Muscle layer of colon (tissue), 2 donors: Measurements from ENCODE around the gene ZSCAN22.

ENCODE experiments used
- H3K27ac ChIP-seq: one replicate; pipeline ENCODE4 v1.7.0; 2013; ENCODE audit warnings: low read depth, mild to moderate bottlenecking, low read length, moderate library complexity
- H3K27me3 ChIP-seq, 2 donors: one replicate each; pipeline ENCODE4 v1.7.0; 2013; ENCODE audit warnings: low read length in 2 of 2, mild to moderate bottlenecking in 2 of 2; ENCODE audit not compliant: insufficient read depth in 2 of 2, control insufficient read depth in 1 of 2
- H3K36me3 ChIP-seq: one replicate; pipeline ENCODE4 v1.7.0; 2013; ENCODE audit warnings: mild to moderate bottlenecking, low read length; ENCODE audit not compliant: insufficient read depth
- H3K4me1 ChIP-seq: one replicate; pipeline ENCODE4 v1.7.0; 2013; ENCODE audit warnings: mild to moderate bottlenecking, low read length; ENCODE audit not compliant: insufficient read depth
- H3K4me3 ChIP-seq, 2 donors: one replicate each; pipeline ENCODE4 v1.7.0; 2013; ENCODE audit warnings: low read length in 2 of 2, low read depth in 1 of 2, mild to moderate bottlenecking in 1 of 2, moderate library complexity in 1 of 2
- H3K9ac ChIP-seq: one replicate; pipeline ENCODE4 v1.7.0; 2013; ENCODE audit warnings: low read length
- H3K9me3 ChIP-seq: one replicate; pipeline ENCODE4 v1.7.0; 2013; ENCODE audit warnings: mild to moderate bottlenecking, low read length
- donor health status: abdominal sarcoma.
- donor health status: Adenocarcinoma of cecum.

The ZSCAN22 gene

DNA sequence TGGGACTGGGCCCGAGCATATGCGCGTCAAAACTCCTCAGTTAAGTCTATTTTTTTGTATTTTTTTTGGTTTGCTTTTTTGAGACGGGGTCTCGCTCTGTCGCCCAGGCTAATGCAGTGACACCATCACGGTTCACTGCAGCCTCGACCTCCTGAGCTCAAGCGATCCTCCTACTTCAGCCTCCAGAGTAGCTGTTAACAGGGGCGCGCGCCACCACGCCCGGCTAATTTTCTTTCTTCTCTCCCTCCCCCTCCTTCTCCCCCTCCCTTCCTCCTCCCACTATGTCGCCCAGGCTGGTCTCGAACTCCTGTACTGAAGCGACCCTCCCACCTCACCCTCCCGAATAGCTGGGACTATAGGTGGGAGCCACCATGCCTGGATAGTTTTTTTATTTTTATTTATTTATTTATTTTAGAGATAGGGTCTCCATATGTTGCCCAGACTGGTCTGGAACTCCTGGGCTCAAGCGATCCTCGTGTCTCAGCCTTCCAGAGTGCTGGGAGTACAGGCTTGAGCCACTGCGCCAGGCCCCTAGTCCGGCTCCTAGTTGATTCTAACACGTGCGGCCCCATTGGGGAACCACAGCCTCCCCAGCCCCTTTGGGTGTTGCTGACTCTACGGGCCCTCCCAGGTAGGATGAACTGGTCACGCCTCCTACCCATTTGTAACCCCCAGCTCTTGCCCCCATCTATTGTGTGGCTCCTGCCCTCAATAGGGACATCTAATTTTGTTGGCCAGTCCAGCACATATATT is 54.8 kb downstream of the ZSCAN22 start:
- Histone ChIP-seq H3K4me1 (peaks cover 27% of the 10 kb centered on the region), H3K27me3 (no peaks in the 10 kb centered on the region), H3K27ac (peak overlapping the region; percentile 75)

DNA sequence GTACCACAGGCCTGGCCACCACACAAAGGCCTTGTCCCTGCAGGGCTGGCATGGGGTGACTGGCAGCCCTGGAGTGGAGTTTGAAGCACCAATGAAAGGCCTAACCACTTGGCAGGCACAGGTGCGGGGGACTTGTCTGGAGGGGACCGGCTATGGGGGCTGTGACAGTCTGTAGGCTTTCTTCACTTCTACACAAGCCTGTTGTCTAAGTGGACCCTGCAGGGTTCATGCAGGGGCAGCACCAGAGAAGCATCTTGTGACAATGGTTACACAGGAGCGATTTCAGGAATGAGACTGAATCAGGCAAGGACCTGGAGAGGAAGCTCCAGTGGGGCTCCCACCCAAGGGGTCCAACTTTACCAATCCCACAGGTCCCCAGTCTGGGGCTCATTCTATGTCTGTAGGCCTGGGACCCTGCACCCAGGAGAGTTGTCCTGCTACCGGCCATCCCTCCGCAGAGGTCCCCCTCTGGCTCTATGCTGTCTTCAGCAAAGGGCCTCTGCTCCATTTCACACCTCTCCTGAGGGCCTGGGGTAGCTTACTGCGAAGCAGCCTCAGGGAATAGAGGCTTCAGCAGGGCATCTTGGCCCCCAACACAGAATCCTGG is 56.3 kb downstream of the ZSCAN22 start:
- no peak overlapping the region for H3K27ac ChIP-seq
- no peak overlapping the region for H3K4me3 ChIP-seq
- no peaks in the 10 kb centered on the region for H3K27me3 ChIP-seq
- no peak overlapping the region for H3K9ac ChIP-seq
- H3K9me3 ChIP-seq = no peaks in the 10 kb centered on the region
- H3K4me1 ChIP-seq = peaks cover 34% of the 10 kb centered on the region
- H3K36me3 ChIP-seq = peaks cover under 1% of the 10 kb centered on the region

More for the DNA sequence above, 54.8 kb downstream of the ZSCAN22 start:
- Histone ChIP-seq H3K4me3 (peak overlapping the region; percentile 85 to 91), H3K9ac (no peak overlapping the region), H3K9me3 (no peaks in the 10 kb centered on the region), H3K36me3 (no peaks in the 10 kb centered on the region)

DNA sequence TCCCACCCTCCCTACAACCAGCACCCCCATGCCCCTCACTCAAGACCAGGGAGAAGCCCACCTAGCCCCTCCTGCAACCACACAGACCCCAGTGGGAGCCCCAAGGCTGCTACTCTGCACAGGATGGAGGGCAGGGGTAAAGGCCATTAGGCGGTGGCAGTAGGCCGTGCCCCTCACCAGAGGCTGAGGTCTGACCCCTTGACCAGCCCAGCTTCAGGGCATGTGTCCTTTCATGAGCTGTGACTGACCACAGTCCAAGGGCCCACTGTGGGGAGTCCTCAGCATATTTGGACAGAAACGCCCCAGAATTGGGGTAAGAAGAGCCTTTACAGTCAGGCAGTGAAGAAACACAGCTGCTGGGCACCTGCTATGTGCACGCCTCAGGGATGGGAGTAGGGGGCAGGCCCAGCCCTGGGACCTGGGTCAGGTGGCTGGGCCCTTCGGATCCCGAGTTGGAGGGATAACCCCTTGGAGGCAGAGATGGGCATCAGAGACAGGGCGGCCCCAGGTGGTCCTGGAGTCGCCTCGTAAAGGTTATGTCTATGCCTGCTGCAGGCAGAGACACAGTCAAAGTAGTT is 58.6 kb downstream of the ZSCAN22 start:
- H3K9ac ChIP-seq = peak overlapping the region; percentile 75

DNA sequence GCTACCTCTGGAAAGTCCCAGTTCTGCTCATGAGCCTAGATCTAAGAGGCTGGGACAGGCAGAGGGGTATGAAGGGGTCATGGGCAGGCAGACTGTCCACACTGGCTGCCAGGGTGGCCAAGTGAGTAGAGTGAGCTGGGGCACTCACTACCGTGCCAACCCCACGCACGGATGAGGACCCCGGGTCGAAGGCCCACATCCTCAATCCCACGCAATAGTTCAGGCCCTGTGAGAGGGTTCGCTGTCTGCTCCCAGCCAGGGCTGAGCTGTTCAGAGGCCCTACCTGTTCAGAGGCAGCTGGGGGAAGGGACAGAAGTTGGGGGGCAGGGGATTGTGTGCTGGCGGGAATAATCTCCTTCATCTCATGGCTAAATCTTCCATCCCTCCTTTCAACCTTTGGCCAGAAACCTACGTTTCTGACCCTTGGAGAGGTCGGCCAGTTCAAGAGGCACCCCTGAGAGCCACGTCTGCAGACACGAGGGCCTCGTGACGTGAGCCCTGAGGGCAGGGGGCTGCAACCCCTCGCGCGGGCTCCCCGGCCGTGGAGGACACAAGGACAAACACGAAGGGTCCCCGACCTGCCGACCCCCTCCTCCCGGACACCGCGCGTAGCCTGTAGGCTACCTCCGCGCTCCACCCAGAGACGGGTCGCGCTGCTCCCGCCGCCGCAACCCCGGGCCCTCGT is 59.2 kb downstream of the ZSCAN22 start:
- Histone ChIP-seq H3K27me3 (no peaks in the 10 kb centered on the region), H3K4me1 (peaks cover 32% of the 10 kb centered on the region), H3K4me3 (peak overlapping the region; percentile 82 to 98), H3K9me3 (no peaks in the 10 kb centered on the region), H3K27ac (peak overlapping the region; percentile 93), H3K9ac (peak overlapping the region; percentile 75), H3K36me3 (peaks cover 13% of the 10 kb centered on the region)

More for the DNA sequence above, 58.6 kb downstream of the ZSCAN22 start:
- H3K4me3 ChIP-seq = peak overlapping the region; percentile 82 to 98
- H3K27ac ChIP-seq = peak overlapping the region; percentile 93
- no peaks in the 10 kb centered on the region for H3K27me3 ChIP-seq
- peaks cover 32% of the 10 kb centered on the region for H3K4me1 ChIP-seq
- no peaks in the 10 kb centered on the region for H3K9me3 ChIP-seq
- H3K36me3 ChIP-seq = peaks cover 13% of the 10 kb centered on the region

DNA sequence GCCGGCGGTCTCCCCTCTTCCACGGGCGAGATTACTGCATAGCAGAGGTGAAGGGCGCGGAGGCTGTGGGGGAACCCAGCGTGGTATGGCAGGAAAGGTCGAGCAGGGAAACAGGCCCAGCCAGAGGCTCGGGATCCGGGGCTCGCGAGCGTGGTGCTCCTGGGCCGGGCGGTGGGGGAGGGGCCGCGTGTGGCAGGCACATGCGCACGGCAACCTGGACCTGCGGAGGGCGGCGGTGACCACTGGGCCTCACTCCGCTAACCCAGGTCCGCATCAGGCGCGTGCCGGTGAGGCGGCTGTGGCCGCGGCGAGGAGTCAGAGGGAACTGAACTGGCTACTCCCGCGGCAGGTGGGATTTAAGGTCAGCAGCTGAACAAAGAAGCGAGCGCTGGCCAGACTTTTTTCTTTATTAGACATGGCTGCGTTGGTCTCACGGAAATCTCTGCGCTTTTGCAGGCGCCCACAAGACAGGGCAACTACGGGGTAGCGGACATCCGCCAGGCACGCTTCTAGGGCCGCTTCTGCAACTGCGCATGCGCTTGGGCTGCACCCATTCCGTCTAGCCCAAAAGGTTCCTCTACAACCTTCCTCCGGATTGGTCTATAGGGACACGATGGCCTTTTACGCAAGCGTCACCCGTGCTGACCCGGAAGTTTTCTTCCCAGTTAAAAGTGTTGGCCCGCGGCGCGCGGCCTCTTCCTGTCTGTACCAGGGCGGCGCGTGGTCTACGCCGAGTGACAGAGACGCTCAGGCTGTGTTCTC is 60.0 kb downstream of the ZSCAN22 start, which contains the start of gene RPS5:
Gene RPS5 (plus strand): TSS at position 694 of the 762 bp plus-strand sequence. CDS start 869 bp downstream, outside the sequence.
- no peaks in the 10 kb centered on the region for H3K27me3 ChIP-seq
- H3K9me3 ChIP-seq = no peaks in the 10 kb centered on the region
- peaks cover 13% of the 10 kb centered on the region for H3K36me3 ChIP-seq
- H3K9ac ChIP-seq = peak within 1 kb of the TSS; percentile 75
- H3K4me3 ChIP-seq = peak within 1 kb of the TSS; percentile 82 to 98
- H3K4me1 ChIP-seq = peaks cover 32% of the 10 kb centered on the region
- peak within 1 kb of the TSS; percentile 93 for H3K27ac ChIP-seq

DNA sequence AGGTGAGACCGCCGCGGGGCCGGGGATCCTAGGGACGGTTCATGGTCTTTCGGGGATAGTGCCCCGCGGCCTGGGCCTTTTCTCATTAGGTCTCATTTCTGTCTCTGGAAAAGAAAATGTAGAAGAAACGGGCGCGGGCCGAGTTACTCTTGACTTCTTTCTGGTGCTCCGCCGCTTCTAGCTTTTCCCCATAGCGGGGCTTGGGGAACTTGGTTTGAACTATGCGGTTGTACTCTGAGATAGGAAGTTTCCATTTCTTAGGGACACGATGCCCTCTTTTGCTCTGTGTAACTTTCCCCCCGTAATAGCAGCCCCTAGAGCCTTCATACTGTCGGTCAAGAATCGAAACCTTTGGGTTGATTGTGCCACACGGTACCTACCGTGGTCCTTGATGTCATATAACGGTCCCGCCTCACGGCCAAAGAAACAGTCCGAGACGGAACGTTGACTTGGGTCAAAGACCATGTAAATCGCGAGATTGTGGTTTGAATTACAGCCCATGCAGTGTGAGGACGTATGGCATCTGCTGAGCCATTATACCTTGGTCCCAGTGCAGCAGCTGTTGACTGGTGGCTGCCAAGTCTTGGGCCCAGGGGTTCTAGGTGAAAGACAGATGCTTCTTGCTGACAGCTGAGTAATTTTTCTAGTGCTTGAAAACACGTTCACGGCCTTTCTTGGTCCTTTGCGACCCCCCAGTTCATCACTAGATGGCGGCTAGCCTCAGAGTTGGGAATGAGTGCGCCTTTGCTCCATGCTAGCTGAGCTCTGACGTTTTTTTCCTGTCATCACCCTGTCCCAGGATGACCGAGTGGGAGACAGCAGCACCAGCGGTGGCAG is 60.8 kb downstream of the ZSCAN22 start:
- Histone ChIP-seq H3K36me3 (peaks cover 16% of the 10 kb centered on the region), H3K27ac (peak overlapping the region; percentile 87), H3K27me3 (no peaks in the 10 kb centered on the region), H3K4me3 (peak overlapping the region; percentile 82 to 98), H3K9me3 (no peaks in the 10 kb centered on the region), H3K9ac (peak overlapping the region; percentile 75), H3K4me1 (peaks cover 27% of the 10 kb centered on the region)

DNA sequence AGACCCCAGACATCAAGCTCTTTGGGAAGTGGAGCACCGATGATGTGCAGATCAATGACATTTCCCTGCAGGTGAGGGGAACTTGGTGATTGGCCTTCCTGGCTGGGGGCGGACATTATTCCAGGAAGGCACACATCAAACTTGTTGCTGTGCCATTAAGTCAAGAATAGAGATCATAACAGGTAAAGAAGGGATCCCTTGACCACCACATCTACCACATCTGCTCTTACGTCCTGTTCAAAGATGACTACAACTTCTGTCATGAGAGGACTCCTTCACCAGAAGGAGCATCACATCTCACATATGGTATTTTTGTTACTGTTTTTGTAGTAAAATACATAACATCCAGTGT is 61.4 kb downstream of the ZSCAN22 start:
- peaks cover 22% of the 10 kb centered on the region for H3K36me3 ChIP-seq
- H3K9ac ChIP-seq = peak overlapping the region; percentile 75
- H3K27me3 ChIP-seq = no peaks in the 10 kb centered on the region
- peak overlapping the region in 1 of 2 donors; percentile 98 for H3K4me3 ChIP-seq
- H3K27ac ChIP-seq = no peak overlapping the region
- peaks cover 27% of the 10 kb centered on the region for H3K4me1 ChIP-seq
- H3K9me3 ChIP-seq = no peaks in the 10 kb centered on the region
